CD1c-positive myeloid dendritic cell (primary cell): ENCODE measurements around the gene SLIRP.
A peak's percentile ranks its signal among the peaks of the same experiment; 100 is the strongest.
"Not testable (repeated sequence)": the region's sequence is repeated elsewhere in the genome, so short reads cannot be mapped to it uniquely, and the experiment has no call there.

Experiments
- DNase-seq: peaks from one replicate; pipeline ENCODE4 v3.0.0-alpha.2; 2016; ENCODE audit errors: extremely low spot score

SLIRP gene

GRCh38 chr14:77741438-77741837 is 33.5 kb downstream of the SLIRP start:
- no peak for DNase-seq

- no peak for DNase-seq
Measured at GRCh38 chr14:77746064-77746702, 38.3 kb downstream of the SLIRP start.

- not testable (repeated sequence) for DNase-seq
Measured at GRCh38 chr14:77747425-77747824, 39.5 kb downstream of the SLIRP start.

GRCh38 chr14:77752266-77752665 is 44.4 kb downstream of the SLIRP start:
- DNase-seq: no peak

- no peak for DNase-seq
Measured at GRCh38 chr14:77752799-77753516, 45.1 kb downstream of the SLIRP start.

GRCh38 chr14:77760381-77761204 is 52.7 kb downstream of the SLIRP start, which contains the start of gene SNW1:
Gene SNW1, minus strand, starts transcription at chr14:77761156. Its CDS starts 29 bp downstream, at chr14:77761127.
- DNase-seq: peak; percentile 98

- DNase-seq: peak; percentile 48
Measured at GRCh38 chr14:77761205-77761931, 53.5 kb downstream of the SLIRP start.

GRCh38 chr14:77763316-77763715 is 55.4 kb downstream of the SLIRP start:
- DNase-seq: no peak

- no peak for DNase-seq
Measured at GRCh38 chr14:77763978-77764377, 56.1 kb downstream of the SLIRP start.
